Erythroblast (primary cell): Measurements from ENCODE around the gene GRP.
"Not testable (repeated sequence)": the region's sequence is repeated elsewhere in the genome, so short reads cannot be mapped to it uniquely, and the experiment has no call there.

Source experiments
- DNase-seq, 2 experiments: peaks; one replicate each; lab custom pipeline; 2025; lab: John Stamatoyannopoulos, UW
- GATA1 ChIP-seq: IDR thresholded peaks from 2 replicates; pipeline ENCODE4 v1.6.1; 2011; ENCODE audit warnings: low read depth, mild to moderate bottlenecking, control low read depth, low read length, moderate library complexity
- POLR2A ChIP-seq: IDR thresholded peaks from 2 replicates; pipeline ENCODE4 v1.6.1; 2011; ENCODE audit warnings: mild to moderate bottlenecking, low read length

GRP gene

DNA sequence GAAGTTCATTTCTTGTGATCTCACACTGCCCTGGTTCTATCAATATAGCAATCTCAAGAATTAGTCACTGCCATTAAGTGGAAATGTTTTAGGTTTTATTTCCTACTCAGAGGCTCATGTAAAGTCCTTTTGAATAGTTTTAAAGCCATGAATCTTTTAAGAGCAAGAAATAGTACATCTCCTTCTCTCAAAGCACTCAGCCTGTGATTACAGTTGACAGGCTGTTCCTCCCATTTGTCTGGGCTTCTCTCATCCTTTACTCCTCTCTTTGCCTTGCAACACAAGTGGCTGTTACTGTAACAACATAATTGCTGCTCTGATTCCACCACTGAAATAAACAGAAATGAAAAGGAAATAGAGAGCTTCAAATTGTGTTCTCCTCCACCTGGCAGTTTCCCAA is 18.4 kb downstream of the GRP start:
- no peak for TF ChIP-seq POLR2A
- TF ChIP-seq GATA1 = no peak
- DNase-seq = no peak

DNA sequence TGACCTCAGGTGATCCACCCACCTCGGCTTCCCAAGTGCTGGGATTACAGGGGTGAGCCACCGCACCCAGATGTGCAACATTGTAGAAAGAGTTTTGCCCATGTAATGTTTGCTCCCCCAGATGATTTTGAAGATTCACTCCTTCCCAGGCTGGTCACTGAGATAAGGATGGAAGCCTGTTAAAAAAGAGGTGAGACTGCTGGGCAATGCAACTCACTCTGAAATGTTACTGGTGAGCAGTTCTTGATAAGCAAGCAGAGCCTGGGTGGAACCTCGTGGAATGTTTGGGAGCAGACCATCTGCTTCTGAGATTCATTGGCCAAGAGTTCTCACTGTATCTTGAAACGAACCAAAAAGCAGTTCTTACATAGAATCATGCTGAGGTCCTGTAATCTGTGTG is 19.7 kb downstream of the GRP start:
- no peak for TF ChIP-seq GATA1
- TF ChIP-seq POLR2A = no peak
- peak in 1 of 2 experiments; percentile 12 for DNase-seq

DNA sequence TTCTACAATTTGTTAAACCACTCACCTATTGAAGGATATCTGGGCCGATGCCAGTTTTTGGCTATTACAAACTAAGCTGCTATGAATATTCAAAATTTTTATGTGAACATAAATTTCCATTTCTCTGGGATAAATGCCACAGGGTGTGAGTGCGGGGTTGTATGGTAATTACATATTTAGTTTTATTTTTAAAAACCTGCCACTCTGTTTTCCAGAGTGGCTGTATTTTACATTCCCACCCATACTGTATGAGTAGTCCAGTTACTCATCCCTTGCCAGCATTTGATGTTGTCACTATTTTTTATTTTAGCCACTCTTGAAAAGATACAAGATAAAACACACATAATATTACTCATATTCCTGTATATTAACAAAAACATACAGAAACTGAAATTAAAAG is 22.9 kb downstream of the GRP start:
- TF ChIP-seq GATA1 = no peak
- TF ChIP-seq POLR2A = no peak
- no peak for DNase-seq

DNA sequence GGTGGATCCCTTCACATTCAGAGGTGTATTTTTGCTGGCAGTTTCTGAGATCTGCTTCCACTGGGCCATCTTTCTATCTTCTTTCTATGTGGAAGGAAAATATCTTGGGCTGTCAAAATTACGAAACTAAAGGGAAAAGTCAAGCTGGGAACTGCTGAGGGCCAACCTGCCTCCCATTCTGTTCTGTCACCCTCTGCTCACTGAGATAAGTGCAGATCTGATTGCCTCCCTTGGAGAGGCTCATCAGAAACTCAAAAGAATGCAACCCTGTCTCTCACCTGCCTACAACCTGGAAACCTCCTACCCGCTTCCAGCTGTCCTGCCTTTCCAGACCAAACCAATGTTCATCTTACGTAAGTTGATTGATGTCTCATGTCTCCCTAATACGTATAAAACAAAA is 26.8 kb downstream of the GRP start:
- TF ChIP-seq POLR2A (no peak), GATA1 (no peak)
- no peak for DNase-seq

DNA sequence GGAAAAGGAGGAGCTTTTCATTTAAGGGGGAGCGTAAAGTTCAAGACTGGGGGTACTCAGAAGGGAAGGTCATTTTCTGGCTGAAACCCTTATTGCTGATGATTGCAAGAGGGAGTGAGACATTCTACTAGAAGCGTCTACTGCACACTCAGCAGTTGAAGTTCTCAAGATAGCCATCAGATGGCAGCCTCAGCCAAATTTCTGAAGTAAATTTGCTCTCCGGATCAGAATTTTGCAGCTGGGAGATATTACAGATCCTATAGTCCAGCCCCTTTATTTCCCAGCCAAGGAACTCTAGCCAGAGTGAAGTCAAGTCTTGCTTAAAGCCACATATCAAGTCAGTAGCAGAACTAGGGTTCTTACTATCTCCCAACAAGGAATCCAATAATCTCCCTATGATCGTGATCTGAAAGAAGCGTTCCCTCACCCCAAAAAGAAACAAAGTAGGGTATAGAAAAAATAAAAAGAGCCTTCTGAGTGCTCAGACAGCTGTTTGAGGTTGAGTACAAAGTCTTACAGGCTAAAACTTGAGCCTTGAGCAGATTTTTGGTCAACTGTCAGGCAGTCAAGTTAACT is 29.3 kb downstream of the GRP start:
- TF ChIP-seq GATA1 = no peak
- no peak for TF ChIP-seq POLR2A
- DNase-seq = peak; percentile 63 to 78

DNA sequence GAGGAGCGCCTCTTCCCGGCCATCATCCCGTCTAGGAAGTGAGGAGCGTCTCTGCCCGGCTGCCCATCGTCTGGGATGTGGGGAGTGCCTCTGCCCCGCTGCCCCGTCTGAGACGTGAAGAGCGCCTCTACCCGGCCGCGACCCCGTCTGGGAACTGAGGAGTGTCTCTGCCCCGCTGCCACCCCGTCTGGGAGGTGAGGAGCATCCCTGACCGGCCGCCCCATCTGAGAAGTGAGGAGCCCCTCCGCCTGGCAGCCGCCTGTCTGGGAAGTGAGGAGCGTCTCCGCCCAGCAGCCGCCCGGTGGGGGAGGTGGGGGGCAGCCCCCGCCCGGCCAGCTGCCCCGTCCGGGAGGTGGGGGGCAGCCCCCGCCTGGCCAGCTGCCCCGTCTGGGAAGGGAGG is 35.5 kb downstream of the GRP start:
- not testable (repeated sequence) for DNase-seq

DNA sequence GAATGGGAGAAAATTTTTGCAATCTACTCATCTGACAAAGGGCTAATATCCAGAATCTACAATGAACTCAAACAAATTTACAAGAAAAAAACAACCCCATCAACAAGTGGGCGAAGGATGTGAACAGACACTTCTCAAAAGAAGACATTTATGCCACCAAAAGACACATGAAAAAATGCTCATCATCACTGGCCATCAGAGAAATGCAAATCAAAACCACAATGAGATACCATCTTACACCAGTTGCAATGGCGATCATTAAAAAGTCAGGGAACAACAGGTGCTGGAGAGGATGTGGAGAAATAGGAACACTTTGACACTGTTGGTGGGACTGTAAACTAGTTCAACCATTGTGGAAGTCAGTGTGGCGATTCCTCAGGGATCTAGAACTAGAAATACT is 41.9 kb downstream of the GRP start:
- DNase-seq = not testable (repeated sequence)

DNA sequence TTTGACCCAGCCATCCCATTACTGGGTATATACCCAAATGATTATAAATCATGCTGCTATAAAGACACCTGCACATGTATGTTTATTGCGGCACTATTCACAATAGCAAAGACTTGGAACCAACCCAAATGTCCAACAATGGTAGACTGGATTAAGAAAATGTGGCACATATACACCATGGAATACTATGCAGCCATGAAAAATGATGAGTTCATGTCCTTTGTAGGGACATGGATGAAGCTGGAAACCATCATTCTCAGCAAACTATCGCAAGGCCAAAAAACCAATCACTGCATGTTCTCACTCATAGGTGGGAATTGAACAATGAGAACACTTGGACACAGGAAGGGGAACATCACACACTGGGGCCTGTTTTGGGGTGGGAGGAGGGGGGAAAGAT is 42.3 kb downstream of the GRP start:
- not testable (repeated sequence) for DNase-seq

DNA sequence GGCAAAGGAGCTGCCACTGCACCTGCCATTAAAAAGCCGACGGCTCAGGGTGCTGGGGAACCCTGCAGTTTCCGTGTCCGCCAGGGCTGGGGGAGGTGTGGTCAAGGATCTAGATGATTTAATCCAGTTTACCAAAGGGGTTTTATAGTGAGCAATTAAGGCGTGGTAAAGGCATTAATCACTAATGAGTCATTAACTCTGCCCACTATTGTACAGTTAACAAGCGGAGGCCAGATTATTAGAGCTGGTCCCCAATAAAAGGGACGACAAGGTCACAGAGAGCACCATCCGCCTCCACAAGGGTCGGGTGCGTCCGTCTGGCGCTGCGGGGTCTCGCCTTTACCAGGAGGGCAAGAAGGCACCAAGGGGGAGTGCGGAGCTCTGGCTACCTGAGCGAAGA is 43.7 kb downstream of the GRP start:
- no peak for DNase-seq
- no peak for TF ChIP-seq POLR2A
- no peak for TF ChIP-seq GATA1

DNA sequence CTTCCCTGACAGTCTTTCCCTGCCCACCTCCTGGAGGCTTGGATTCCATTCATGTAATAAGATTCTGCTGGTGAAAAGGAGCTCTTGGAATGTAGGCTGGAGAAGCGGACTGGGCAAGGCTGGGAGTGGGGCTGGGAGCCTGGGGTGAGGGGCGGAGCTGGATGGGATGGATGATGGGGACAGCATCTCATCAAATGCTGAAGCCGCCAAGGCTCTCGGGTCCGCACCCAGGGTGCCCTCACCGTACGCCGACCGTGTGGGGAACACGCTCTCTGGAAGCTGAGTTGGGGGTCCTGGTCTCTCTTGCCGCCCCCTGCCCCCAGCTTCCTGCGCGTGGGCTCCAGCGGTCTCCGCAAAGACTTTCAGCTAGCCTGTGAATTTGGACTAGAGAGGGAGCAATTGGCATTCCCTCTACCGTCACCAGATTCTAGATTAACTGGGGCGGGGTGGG is 44.2 kb downstream of the GRP start:
- TF ChIP-seq POLR2A (no peak), GATA1 (no peak)
- DNase-seq = no peak

DNA sequence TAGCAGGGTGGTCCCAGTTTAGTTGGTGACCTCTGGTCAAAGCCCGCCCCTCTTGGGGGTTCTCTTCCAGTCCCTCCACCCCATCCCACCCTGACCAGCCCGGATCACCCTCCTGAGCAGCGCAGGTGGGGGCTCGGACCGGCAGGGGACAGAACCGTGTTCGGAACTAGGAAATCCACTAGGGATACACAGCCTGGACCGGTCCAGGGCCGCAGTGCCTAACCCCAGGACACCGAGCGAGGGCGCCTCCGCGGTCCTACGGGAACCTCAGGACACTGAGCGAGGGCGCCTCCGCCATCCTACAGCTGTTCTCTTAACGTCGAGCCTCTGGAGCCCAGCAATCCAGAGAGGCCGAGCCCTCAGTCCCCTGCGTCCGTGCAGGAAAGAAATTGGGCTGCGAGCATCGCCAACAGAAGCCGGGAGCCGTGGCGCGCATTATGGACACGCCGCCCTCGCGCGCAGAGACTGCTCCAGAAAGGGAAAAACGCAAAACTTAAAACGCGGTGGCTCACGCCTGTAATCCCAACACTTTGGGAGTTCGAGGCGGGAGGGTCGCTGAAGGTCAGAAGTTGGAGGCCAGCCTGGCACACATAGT is 44.8 kb downstream of the GRP start:
- no peak for DNase-seq
- TF ChIP-seq GATA1 (no peak), POLR2A (no peak)

DNA sequence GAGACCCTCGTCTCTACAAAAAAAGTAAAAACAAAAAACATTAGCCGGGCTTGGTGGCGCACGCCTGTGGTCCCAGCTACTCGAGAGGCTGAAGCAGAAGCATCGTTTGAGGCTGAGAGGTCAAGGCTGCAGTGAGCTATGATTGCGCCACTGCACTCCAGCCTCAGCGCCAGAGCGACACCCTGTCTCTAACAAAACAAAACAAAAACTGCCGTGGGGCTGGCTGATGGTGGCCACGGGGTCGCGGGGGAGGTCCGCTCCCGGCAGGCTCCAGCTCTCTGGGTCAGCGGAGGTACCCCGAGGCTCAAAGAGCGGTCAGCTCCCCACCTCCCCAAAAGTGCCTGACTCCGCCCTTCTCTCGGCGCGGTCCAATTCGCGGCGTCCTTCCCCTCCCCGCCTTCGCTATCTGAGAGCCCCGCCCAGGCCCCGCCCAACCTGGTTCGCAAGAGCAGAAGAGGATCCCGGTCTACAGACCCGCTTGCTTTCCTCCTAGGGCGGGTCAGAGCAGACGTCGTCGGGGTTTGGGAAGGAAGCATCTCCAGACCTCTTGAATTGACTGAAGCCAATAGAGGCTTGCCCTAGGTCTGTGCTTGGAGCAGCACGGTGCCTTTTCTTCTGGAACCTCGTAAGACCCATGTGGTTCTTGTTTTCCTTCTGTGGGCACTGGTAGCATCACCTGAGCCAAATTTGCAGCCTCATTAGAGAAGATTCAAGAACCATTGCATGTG is 45.5 kb downstream of the GRP start:
- no peak for TF ChIP-seq POLR2A
- TF ChIP-seq GATA1 = no peak
- DNase-seq = peak; percentile 35 to 37

DNA sequence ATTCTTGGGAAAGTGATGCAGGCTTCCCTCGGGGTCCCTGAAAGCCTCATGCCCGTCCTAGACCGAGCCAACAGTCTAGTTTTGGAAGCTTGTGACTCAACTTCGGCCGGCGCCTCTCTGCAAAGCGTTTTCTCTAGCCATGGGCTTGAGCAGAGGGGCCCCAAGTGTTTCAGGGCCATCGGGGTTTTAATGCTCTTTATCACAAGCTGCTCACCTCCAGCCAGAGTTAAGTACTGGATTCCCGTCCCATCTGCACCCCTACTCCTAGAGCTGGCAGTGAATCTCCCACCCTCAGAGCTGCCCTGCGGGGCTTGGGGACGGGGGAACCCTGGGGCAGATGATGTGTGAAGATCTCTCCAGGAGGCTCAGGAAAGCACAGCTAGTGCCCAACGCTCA is 46.0 kb downstream of the GRP start:
- no peak for DNase-seq
- TF ChIP-seq POLR2A = no peak
- TF ChIP-seq GATA1 = no peak

DNA sequence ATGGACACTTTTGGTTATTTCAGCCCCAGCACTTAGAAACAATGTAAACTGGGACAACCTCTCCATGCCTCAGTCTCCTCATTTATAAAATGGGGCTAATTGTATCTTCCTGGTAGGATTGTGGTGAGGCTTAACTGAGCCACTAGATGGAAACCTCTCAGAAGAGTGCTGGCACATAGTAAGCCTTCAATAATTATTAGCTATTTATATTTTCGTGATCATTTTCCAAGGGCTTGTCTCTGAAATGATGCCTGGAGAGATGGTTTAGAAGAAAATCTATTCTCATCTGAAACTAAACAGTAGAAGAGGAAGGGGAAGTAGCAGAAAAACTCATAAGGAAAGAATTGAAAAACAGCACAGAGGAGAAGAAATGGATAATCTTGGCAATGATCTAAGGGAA is 46.5 kb downstream of the GRP start:
- TF ChIP-seq GATA1 (no peak), POLR2A (no peak)
- DNase-seq = no peak

DNA sequence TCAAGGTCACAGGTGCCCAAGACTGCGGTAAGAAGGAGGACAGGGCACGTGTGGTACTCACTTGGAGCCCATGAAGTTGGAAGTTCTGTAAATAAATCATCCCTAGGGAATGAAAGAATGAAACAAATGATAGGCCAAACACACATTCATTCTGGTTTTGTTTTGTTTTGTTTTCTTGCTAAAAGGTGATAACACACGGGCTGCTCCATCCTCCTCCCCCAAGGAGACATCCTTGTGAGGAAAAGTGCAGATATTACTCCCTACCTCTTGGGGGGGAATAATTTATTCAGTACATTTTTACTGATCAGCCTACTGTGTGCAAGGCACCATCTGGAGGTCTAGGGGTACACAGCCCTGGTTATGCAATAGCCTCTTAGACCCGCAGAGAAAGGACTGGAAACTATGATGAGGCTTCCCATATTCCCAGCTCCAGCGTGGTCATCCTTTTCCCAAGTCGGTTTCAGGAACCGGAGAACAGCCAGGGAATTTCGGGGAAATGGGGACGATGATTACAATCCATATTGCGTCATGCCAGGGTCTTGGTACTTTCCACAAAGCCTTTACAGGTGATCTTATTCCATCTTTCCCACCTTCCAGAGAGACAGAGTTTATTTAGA is 47.0 kb downstream of the GRP start:
- no peak for DNase-seq
- TF ChIP-seq GATA1 = no peak
- no peak for TF ChIP-seq POLR2A
